Activated CD8-positive, alpha-beta memory T cell treated with anti-CD3 and anti-CD28 coated beads for 24 hours (primary cell): Measurements from ENCODE around the gene ESD.
"Not testable (repeated sequence)": the region's sequence is repeated elsewhere in the genome, so short reads cannot be mapped to it uniquely, and the experiment has no call there.

Experiments
- DNase-seq: peaks from one replicate; pipeline ENCODE4 v3.0.0-alpha.2; 2020

ESD gene, protein sequence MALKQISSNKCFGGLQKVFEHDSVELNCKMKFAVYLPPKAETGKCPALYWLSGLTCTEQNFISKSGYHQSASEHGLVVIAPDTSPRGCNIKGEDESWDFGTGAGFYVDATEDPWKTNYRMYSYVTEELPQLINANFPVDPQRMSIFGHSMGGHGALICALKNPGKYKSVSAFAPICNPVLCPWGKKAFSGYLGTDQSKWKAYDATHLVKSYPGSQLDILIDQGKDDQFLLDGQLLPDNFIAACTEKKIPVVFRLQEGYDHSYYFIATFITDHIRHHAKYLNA

DNA sequence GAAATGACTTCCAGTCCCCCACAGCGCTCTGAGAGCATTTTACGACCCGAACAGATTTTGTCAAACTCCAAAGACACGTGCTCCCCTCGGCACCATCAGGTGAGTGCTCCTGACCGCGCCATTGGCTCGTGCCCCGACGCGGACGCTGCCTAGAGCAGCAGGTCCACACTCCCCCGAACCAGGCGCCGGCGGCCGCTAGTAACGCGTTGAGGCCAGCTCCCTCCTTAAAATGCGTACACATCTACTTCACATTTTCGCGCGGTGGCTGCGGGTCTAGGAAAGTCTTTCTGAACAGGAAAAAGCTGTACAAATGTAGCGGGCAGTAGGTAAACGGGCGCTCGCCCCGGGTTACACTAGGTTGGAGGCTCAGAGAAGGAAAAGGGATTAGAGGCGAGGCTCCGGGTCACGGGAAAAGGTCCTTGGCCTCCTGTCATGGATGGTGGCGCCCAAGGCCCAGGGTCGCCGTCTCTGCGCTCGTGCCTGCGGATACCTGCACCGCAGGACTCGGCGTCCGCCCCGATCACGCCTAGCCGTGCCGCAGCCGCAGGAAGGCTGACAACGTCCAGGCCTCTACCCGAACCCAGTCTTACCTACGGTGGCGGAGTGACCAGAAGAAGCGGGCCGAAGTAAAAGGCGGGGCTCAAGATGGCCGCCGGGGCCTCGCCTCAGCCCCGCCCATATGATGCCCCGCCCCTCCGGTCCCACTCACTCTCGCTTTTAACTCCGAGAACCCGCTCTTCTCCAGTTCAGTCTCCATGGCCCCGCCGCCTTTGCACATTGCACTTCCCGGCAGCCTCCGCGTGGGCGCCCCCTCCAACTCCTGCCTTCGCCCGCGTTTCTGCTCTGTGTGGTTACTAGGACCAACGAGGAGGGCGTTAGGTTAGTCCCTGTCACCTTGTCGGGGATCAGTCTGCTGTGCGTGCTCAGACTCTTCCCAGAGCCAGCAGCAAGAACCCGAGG is at the start of gene ESD:
ESD (minus strand) TSS at position 647 of the 960 bp plus-strand sequence. CDS start 5,748 bp downstream, outside the sequence.
- peak; percentile 96 for DNase-seq

GRCh38 chr13:46846726-46847125 is 49.8 kb upstream of the ESD start:
- no peak for DNase-seq

DNA sequence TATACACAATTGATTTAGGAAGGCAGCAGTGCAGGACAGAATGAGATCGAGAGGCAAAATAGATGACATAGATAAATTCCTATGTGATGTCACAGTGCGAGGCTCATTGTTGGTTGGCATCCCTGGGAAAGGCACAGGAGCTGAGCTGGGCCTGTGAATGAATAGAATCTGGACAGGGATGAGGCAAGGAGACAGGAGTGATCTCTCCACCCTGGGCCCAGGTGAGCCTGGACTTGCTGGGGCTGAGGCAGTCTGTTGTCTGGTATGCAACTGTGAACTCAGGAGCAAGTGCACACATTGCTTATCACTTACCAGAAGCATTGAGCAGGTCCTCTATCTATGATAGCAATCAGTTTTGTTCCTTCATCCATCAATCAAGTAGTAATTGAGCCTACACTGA is 48.2 kb upstream of the ESD start:
- DNase-seq: no peak

- no peak for DNase-seq
Observed at GRCh38 chr13:46844431-46844830, 47.5 kb upstream of the ESD start.

- no peak for DNase-seq
Observed at GRCh38 chr13:46839399-46839798, 42.4 kb upstream of the ESD start.

DNA sequence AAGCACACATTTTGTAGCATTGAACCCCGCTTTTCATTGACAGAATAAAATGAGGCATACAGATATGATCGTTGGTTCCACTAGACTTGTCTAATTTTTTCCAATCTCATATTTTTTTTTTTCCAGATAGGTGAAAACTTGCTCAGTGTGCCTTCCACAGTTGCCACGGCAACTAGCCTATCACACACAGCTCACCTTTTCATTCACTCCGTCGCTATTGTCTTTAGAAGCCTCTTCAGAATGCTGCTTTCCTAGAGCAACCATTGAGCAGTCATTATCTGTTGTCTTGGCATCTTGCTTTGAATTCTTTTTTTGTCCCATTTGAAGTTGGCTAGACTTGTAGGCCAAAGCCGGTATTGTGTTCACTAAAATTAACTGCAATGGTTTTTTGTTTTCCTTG is 37.7 kb upstream of the ESD start:
- DNase-seq: no peak

- DNase-seq: no peak
Observed at GRCh38 chr13:46831588-46832194, 34.7 kb upstream of the ESD start.

DNA sequence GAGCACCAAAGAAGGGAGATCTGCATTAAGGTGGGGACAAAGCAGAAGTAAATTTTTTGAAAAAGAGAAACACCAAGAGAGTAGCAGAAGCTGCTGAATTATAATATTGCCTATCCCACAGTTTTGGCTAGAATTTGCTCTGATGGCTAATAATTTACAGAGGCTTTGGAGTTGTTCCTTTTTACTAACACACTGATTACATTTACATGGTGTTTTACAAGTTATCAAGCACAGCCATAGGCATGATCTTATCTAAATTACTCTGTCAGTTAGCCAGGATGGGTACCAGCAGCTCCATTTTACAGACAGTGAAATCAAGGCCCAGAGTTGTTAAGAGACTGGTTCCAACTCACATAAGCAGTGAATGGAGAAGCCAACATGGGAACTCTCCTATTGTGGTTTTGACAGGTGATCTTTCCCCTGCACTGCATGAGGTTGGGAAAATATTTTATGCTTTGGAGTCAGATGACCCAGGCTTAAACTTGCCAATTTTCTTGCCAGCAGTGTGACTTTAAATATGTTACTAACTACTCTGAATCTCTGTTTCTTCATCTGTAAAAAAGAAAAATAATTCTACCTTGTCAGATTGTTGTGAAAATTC is 33.5 kb upstream of the ESD start:
- DNase-seq: no peak

DNA sequence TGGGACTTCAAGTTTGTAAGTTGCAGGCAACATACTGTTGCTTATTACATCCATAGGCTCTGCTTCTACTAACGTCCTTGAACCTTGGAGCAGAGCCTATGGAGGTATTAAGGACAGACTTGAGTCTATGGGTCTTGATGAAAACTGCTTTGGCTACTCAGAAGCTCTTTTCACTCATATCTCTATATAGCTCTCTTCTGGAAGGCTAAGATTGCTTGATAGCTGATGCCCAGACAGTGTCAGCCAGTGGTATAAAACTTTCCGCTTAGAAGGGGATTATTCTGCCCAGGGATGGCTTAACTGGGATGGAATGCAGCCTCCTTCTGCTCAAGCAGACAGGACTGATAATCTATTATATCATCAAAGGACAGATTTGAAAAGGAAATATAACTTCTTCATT is 25.6 kb upstream of the ESD start:
- no peak for DNase-seq

GRCh38 chr13:46817838-46818476 is 21.0 kb upstream of the ESD start:
- no peak for DNase-seq

- DNase-seq: no peak
Observed at GRCh38 chr13:46817095-46817494, 20.1 kb upstream of the ESD start.

DNA sequence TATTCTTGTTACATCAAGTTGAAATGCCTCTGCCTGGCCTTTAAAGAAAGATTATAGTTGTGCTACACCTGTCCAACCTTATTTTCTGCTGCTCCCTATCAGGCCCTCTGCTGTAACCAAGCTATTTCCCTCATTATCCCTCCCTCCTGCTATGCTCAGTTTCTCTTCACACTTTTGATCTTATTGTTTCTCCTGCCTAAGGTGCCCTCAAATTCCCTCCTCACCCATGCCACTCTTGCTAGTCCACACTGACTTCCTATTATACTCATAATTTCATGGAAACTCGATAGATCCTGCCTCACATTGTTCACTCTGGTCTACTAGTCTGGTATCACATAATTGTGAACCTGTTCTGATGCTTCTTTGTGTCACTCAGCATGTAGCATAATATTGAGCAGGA is 19.4 kb upstream of the ESD start:
- no peak for DNase-seq

DNA sequence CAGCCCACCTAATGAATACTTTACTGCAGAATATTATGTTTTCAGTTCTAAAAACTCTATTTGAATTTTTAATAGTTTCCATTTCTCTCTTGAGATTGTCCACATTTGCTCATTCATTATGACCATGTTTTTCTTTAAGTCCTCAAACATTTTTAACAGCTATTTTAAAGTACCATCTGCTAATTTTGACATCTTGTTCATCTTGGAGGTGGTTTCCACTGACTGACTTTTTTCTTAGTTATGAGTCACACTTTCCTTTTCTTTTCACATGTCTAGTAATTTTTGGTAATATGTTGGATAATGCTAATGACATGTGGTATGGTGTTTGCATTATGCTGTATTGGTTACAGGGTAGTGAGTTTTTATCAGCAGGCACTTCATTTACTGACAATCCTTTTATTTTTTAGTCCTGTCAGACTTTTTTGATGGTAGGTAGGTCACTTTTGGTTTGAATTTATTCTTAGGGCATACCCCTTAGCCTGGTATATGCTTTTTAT is 15.4 kb upstream of the ESD start:
- DNase-seq: no peak

- no peak for DNase-seq
Observed at GRCh38 chr13:46810440-46810839, 13.5 kb upstream of the ESD start.

GRCh38 chr13:46804921-46805320 is 8.0 kb upstream of the ESD start:
- DNase-seq: not testable (repeated sequence)

- DNase-seq: no peak
Observed at GRCh38 chr13:46804391-46804815, 7.4 kb upstream of the ESD start.

DNA sequence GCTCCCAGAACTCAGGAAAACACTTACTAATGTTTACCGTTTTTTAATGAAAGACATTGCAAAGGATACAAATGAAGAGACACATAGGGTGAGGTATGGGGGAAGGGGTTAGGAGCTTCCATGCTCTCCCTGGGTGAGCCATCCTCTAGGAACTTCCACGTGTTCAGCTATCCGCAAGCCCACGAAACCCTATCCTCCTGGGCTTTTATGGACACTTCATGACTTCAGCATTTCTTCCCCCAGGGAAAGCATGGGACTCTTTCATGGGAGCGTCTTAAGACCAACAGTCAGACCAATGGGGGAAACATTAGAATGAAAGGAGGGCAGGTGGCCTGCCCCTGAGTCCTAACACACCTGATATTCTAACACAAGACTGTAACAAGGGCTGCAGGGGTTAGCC is 6.6 kb upstream of the ESD start:
- DNase-seq: no peak

DNA sequence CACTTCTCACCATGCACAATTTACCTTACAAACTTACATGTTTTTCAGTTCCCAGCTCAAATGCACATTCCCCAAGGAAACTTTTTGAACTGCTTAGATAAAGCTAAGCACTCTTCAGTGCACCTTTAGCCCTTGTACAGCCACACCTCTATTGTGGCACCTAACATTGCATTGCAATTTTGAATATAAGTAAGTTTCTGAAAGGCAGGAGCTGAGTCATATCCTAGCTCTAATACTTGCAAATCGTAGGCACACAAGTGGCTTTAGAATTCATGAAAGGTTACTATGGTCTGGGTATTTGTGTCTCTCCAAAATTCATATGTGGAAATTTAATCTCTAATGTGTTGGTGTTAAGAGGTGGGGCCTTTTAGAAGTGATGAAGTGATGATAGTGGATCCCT is 4.9 kb upstream of the ESD start:
- no peak for DNase-seq

GRCh38 chr13:46799139-46799538 is 2.2 kb upstream of the ESD start:
- no peak for DNase-seq

GRCh38 chr13:46797501-46798237 is 708 bp upstream of the ESD start:
- no peak for DNase-seq

DNA sequence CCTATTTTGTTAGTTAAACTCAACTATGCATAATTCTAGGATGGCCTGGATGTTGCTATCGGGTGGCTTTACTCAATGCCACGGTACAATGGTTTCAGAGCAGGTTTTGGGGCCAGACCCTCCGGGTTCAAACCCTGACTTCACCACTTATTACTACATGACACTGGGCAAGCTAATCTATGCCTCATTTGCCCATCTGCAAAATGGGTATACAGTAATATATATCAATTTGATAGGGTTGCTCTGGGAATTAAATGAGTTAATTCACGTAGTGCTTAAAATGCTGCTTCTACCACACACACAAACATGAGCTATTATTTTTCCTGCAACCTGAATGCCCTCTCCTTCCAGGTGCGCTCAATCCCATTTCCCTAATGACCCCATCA is 839 bp downstream of the ESD start:
- no peak for DNase-seq

- no peak for DNase-seq
Observed at GRCh38 chr13:46795321-46795720, 1.6 kb downstream of the ESD start.
